Lower leg skin (tissue), 4 donors: ENCODE measurements around the gene CMSS1. TPM values are rescaled to one million over a fixed set of nuclear protein-coding genes. Genes with fewer than 3 reads are reported as not detected.

Experiments
- DNase-seq, 2 donors: peaks; one replicate each; pipeline ENCODE4 v3.0.0-alpha.2; 2019; ENCODE audit warnings: low spot score in 2 of 2
- H3K4me3 ChIP-seq: fragments of 200-600 bp; sonication (generic); 2 replicates; pipeline ENCODE4 v1.5.1; 2017; ENCODE audit warnings: mild to moderate bottlenecking, low read depth; ENCODE audit not compliant: poor library complexity, severe bottlenecking
- POLR2A ChIP-seq, 2 donors: fragments of 450-650 bp; IDR thresholded peaks; one replicate each; pipeline ENCODE4 v1.6.1; 2016 to 2017; ENCODE audit warnings: antibody characterized with exemption in 2 of 2, mild to moderate bottlenecking in 1 of 2, moderate library complexity in 1 of 2
- WGBS, 2 donors: methylation state at CpG; one replicate each; pipeline ENCODE4 v1.1.5; 2018; 5-methylcytosine and 5-hydroxymethylcytosine counted together
- intact Hi-C: fragments of 100-400 bp; cut with DNase I; formaldehyde crosslinking; loops from one replicate; pipeline ENCODE4 v1.15.0; 2023; ENCODE audit warnings: low total_unique reads
- total RNA-seq, 4 donors: library from RNA; depleted of rRNA; stranded (reverse); fragments of >200 nt; gene quantifications; one replicate each; pipeline ENCODE4 v1.1.0, GENCODE V29; 2016
- TF ChIP-seq, protein P1 (sequence below), 3 donors: fragments of 450-650 bp; IDR thresholded peaks; one replicate each; pipeline ENCODE4 v1.5.1; 2016; ENCODE audit warnings: antibody characterized with exemption in 3 of 3, mild to moderate bottlenecking in 3 of 3, moderate library complexity in 2 of 3

CMSS1 gene
- total RNA-seq, 4 donors from 2014 or later = 3.7 to 13.2 (median 7.5) TPM

GRCh38 chr3:100057716-100058575 is 240.3 kb downstream of the CMSS1 start:
- WGBS, 2 donors = 88 to 91% methylated on average over 8 of the region's 8 CpGs
- no peak overlapping the region for H3K4me3 ChIP-seq
- intact Hi-C loops = no loop called here
- no peak for TF ChIP-seq POLR2A (IDR thresholded peaks at IDR 0.05)
- TF ChIP-seq, protein P1, sequence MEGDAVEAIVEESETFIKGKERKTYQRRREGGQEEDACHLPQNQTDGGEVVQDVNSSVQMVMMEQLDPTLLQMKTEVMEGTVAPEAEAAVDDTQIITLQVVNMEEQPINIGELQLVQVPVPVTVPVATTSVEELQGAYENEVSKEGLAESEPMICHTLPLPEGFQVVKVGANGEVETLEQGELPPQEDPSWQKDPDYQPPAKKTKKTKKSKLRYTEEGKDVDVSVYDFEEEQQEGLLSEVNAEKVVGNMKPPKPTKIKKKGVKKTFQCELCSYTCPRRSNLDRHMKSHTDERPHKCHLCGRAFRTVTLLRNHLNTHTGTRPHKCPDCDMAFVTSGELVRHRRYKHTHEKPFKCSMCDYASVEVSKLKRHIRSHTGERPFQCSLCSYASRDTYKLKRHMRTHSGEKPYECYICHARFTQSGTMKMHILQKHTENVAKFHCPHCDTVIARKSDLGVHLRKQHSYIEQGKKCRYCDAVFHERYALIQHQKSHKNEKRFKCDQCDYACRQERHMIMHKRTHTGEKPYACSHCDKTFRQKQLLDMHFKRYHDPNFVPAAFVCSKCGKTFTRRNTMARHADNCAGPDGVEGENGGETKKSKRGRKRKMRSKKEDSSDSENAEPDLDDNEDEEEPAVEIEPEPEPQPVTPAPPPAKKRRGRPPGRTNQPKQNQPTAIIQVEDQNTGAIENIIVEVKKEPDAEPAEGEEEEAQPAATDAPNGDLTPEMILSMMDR (IDR thresholded peaks at IDR 0.05) = no peak
- no peak for DNase-seq

- no peak for DNase-seq
- intact Hi-C loops = no loop called here
- TF ChIP-seq, protein P1 (IDR thresholded peaks at IDR 0.05) = no peak
- no peak for TF ChIP-seq POLR2A (IDR thresholded peaks at IDR 0.05)
- no peak overlapping the region for H3K4me3 ChIP-seq
- WGBS, 2 donors = 81 to 88% methylated on average over 3 of the region's 3 CpGs
Measured at GRCh38 chr3:100059472-100059871, 241.8 kb downstream of the CMSS1 start.

DNA sequence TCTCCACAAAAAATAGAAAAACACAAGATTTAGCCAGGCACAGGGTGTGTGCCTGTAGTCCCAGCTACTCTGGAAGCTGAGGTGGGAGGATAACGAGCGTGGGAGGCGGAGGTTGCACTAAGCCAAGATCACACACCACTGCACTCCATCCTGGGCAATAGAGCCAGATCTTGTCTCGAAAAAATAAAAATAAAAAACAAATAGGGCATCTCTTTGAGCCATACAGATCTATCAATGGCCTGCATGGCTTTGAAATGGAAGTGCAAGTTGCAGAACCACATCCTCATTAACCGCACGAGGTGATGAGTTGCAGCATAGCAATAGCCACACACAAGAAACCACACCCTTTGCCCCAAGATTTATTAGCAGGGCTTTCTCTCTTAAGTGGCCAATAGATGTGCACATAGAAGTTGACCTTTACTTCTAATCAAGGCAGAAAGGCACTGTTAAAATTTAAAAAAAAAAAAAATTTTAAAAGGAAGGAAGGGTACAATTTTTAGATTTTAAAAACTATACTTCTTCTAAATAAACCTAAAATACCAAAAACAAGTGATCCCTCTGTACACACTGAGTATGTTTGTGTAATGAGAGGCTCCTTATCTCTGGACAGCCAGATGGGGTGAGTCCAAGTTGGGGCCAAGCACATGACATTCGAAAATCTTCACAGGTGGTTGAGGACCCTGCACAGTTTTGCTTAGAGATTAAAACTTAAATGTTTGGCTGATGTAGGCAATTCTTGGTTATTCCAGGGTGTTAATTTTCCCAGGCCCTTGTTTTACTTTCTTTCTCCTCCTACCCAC is 243.2 kb downstream of the CMSS1 start:
- TF ChIP-seq, protein P1 (IDR thresholded peaks at IDR 0.05) = no peak
- no peak for TF ChIP-seq POLR2A (IDR thresholded peaks at IDR 0.05)
- no peak overlapping the region for H3K4me3 ChIP-seq
- DNase-seq = no peak
- intact Hi-C loops = loop anchor here (10.0 kb wide), 2 partner anchors 194 to 226 kb away; no protein-coding TSS in a partner anchor
- WGBS, 2 donors = 71 to 92% methylated on average over 7 of the region's 7 CpGs

DNA sequence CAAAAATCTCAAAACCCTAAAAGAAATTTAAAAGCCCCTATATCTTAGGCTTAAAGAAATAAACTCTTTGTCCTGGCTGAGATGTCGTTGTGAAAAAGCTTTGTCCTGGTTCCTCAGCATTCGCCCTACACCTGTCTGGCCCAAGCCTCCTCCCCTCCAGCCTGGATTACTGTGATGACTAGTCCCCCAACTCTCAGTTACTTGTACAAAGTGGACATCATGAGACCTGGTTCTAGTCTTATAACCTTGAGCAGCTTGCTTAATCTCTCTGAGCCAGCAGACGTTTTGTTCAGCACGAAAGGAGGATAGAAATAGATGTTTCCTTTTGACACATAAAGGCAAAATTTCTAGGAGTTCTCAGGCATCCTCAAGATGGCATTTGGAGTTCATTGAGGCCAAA is 245.0 kb downstream of the CMSS1 start:
- intact Hi-C loops = loop anchor here (10.0 kb wide), 2 partner anchors 192 to 228 kb away; no protein-coding TSS in a partner anchor
- no peak overlapping the region for H3K4me3 ChIP-seq
- 77 to 80% methylated on average over 4 of the region's 4 CpGs for WGBS, 2 donors

DNA sequence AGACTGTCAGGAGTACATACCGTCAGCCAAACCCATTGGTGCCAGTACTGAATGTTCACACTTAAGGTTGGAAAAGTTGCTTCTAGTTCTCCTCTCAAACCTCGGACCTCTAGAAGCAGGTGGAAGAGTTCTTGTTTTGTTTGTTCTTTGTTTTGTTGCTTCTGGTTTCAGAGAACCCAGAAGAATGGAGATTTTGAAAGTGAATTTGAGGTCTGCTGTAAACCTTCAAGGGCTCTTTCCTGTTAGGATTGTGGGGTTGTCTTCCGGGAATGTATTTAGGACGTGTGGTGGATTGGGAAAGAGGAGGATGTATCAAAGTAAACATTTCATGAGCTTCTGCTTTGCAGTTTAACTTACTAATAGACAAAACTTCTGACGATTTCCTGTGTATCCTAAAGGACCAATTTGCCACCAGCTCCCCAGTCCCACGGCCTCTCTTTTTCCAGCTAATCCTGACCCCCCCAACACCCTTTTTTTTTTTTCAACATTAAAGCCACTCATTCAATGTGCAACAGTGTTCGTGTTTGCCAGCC is 246.3 kb downstream of the CMSS1 start:
- no peak for DNase-seq
- intact Hi-C loops = loop anchor here (10.0 kb wide), 2 partner anchors 191 to 229 kb away; no protein-coding TSS in a partner anchor
- WGBS, 2 donors = 66 to 74% methylated on average over 7 of the region's 7 CpGs
- TF ChIP-seq POLR2A (IDR thresholded peaks at IDR 0.05) = no peak
- TF ChIP-seq, protein P1 (IDR thresholded peaks at IDR 0.05) = no peak
- H3K4me3 ChIP-seq = no peak overlapping the region

More for the DNA sequence above, 245.0 kb downstream of the CMSS1 start:
- TF ChIP-seq, protein P1 (IDR thresholded peaks at IDR 0.05) = no peak
- no peak for TF ChIP-seq POLR2A (IDR thresholded peaks at IDR 0.05)
- no peak for DNase-seq
